ENCODE measurements around the gene UBL5. TPM values are rescaled to one million over a fixed set of nuclear protein-coding genes. Genes with fewer than 3 reads are reported as not detected.

Gene UBL5
- total RNA-seq, 1 donor from 2014 or later, result 133 TPM

DNA sequence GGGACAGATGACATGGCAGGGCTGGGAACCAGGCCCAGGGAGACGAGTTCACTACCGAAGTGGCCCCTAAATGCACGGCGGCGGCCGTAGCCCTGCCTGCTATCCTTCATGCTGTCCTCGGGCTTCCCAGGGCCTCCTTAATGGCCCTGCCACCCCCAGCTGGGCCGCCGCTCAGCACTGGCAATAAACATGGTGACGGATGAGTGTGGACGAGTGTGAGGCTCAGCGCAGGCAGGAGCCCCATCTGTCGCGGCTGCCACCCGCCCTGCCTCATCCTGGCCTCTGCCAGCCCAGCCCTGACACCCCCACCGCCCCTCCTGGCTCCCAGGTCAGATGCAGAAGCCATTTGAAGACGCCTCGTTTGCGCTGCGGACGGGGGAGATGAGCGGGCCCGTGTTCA is 21.0 kb downstream of the UBL5 start:
- peaks cover 37 to 38% (median 38%) of the 10 kb centered on the region in 3 donors for H3K36me3 ChIP-seq (ENCODE audit: control insufficient read depth in 3 of 3, insufficient read depth in 3 of 3, low read length in 3 of 3)
- peaks cover 0 to 4% (median 0%) of the 10 kb centered on the region in 3 donors for H3K9me3 ChIP-seq (ENCODE audit: control insufficient read depth in 3 of 3, low read length in 3 of 3)
- H3K27ac ChIP-seq (ENCODE audit: low read depth, low read length), result no peak overlapping the region
- peaks cover 0 to 7% (median 3%) of the 10 kb centered on the region in 3 donors for H3K4me1 ChIP-seq (ENCODE audit: control insufficient read depth in 3 of 3, insufficient read depth in 3 of 3, low read length in 3 of 3)
- no peaks in the 10 kb centered on the region for H3K27me3 ChIP-seq (ENCODE audit: control insufficient read depth in 3 of 3, insufficient read depth in 3 of 3, low read length in 3 of 3)
- H3K9ac ChIP-seq (ENCODE audit: low read depth in 1 of 3, low read length in 3 of 3), result no peak overlapping the region
- no peak overlapping the region for H3K4me3 ChIP-seq (ENCODE audit: low read length in 3 of 3)

DNA sequence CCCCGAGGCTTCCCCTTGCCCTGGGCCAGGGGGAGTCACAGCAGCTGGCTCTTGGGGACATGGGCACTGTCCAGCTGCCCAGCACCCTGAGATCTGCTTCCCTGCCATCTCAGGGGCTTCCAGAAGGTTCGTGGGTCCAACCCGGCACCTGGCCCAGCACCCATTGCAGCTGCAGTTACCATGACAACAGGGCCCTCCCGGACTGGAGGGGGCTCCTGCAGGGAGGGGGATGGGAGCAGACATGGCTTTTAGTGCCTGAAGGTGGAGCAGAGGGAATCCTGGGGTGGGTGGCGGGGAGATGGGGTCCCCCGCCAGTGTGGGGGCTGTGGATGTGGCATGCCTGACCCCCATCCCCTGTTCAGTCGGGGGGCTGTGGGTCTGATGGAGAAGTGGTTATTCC is 22.1 kb downstream of the UBL5 start:
- Histone ChIP-seq H3K36me3 (ENCODE audit: control insufficient read depth in 3 of 3, insufficient read depth in 3 of 3, low read length in 3 of 3) (peaks cover 27 to 34% (median 29%) of the 10 kb centered on the region in 3 donors), H3K4me3 (ENCODE audit: low read length in 3 of 3) (no peak overlapping the region), H3K27me3 (ENCODE audit: control insufficient read depth in 3 of 3, insufficient read depth in 3 of 3, low read length in 3 of 3) (no peaks in the 10 kb centered on the region), H3K9me3 (ENCODE audit: control insufficient read depth in 3 of 3, low read length in 3 of 3) (no peaks in the 10 kb centered on the region), H3K9ac (ENCODE audit: low read depth in 1 of 3, low read length in 3 of 3) (no peak overlapping the region), H3K27ac (ENCODE audit: low read depth, low read length) (no peak overlapping the region), H3K4me1 (ENCODE audit: control insufficient read depth in 3 of 3, insufficient read depth in 3 of 3, low read length in 3 of 3) (peaks cover 0 to 7% (median 3%) of the 10 kb centered on the region in 3 donors)

DNA sequence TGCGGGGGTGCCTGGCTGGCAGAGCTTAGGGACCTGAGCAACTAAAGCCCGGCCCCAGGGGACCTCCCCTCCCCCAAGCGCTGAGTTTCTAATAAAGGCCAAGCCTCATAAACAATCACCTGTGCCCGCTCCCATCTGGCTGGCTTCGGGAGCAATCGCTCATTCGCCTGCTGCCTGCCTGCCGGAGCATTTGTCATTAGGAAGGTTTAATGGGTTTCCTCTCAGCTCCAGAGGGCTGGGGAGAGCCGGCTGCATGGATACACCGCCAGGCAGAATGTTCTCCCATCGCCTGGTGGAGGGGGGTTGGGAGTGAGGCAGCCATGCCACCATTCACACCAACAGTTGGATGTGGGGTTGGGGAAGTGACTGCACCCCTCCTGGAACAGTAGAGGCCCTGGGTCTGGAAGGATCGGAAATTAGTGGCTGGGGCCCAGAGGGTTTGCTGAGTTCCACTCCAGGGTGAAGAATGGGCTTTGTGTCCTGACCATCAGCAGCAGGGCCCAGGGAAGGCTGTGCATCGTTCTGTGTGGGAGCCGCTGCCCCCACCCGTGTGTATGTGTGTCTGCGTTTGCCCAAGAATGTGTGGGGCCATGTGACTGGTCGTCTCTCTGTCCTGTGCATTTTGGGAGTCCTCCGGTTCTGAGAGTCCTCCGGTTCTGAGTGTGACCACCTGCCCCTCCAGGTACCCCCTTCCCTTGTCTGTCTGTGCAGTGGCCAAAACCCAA is 22.7 kb downstream of the UBL5 start:
- Histone ChIP-seq H3K4me3 (ENCODE audit: low read length in 3 of 3) (no peak overlapping the region), H3K27ac (ENCODE audit: low read depth, low read length) (no peak overlapping the region), H3K9me3 (ENCODE audit: control insufficient read depth in 3 of 3, low read length in 3 of 3) (no peaks in the 10 kb centered on the region), H3K27me3 (ENCODE audit: control insufficient read depth in 3 of 3, insufficient read depth in 3 of 3, low read length in 3 of 3) (no peaks in the 10 kb centered on the region), H3K36me3 (ENCODE audit: control insufficient read depth in 3 of 3, insufficient read depth in 3 of 3, low read length in 3 of 3) (peaks cover 23 to 31% (median 26%) of the 10 kb centered on the region in 3 donors), H3K9ac (ENCODE audit: low read depth in 1 of 3, low read length in 3 of 3) (no peak overlapping the region), H3K4me1 (ENCODE audit: control insufficient read depth in 3 of 3, insufficient read depth in 3 of 3, low read length in 3 of 3) (peaks cover 0 to 7% (median 3%) of the 10 kb centered on the region in 3 donors)

DNA sequence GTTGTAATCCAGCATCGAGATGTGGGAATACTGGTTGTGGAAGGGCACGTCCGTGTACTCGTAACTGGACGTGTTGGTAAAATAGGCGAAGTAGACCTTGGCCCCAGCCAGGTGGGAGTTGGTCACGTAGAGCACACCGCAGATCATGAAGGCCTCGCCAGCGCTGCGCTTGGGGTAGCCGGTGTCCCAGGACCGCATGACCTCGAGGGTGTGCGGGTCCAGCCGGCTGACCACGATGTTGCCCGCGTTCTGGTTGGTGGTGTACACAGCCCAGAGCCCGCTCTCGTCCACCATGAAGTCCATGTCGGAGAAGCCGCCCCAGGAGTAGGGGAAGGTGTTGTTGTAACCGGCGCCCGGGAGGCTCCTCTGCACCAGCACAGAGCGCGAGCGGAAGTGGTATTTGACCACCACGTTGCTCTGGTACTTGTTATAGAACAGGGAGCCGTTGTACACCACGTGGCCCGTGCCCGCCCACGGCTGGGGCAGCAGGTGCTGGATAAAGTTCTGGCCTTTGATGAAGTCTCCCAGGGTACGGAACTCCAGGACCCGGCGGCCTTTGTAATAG is 26.6 kb downstream of the UBL5 start:
- Histone ChIP-seq H3K4me3 (ENCODE audit: low read length in 3 of 3) (no peak overlapping the region), H3K27me3 (ENCODE audit: control insufficient read depth in 3 of 3, insufficient read depth in 3 of 3, low read length in 3 of 3) (no peaks in the 10 kb centered on the region), H3K9ac (ENCODE audit: low read depth in 1 of 3, low read length in 3 of 3) (no peak overlapping the region), H3K9me3 (ENCODE audit: control insufficient read depth in 3 of 3, low read length in 3 of 3) (no peaks in the 10 kb centered on the region), H3K36me3 (ENCODE audit: control insufficient read depth in 3 of 3, insufficient read depth in 3 of 3, low read length in 3 of 3) (peaks cover 0 to 3% (median 0%) of the 10 kb centered on the region in 3 donors), H3K27ac (ENCODE audit: low read depth, low read length) (no peak overlapping the region), H3K4me1 (ENCODE audit: control insufficient read depth in 3 of 3, insufficient read depth in 3 of 3, low read length in 3 of 3) (no peaks in the 10 kb centered on the region)

DNA sequence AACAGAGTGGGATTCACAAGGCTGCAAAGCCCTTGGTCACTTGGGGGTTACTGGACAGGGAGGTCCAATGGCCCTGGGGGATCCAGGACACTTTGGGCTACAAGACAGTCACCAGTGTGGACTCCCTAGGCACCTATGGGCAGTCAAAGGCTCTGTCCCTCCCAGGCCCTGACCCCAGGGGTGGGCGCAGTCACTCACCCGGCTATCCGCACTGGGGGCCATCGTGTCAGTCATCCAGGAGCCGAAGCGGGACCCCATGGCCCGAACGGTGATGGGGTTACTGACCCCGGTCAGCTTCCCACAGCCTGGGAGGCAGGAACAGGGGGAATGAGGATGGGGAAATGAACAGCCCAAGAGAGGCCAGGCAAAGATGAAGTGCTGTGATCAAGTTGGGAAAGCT is 28.9 kb downstream of the UBL5 start:
- Histone ChIP-seq H3K36me3 (ENCODE audit: control insufficient read depth in 3 of 3, insufficient read depth in 3 of 3, low read length in 3 of 3) (peaks cover 0 to 2% (median 0%) of the 10 kb centered on the region in 3 donors), H3K4me1 (ENCODE audit: control insufficient read depth in 3 of 3, insufficient read depth in 3 of 3, low read length in 3 of 3) (no peaks in the 10 kb centered on the region), H3K27ac (ENCODE audit: low read depth, low read length) (no peak overlapping the region), H3K4me3 (ENCODE audit: low read length in 3 of 3) (no peak overlapping the region), H3K9me3 (ENCODE audit: control insufficient read depth in 3 of 3, low read length in 3 of 3) (no peaks in the 10 kb centered on the region), H3K27me3 (ENCODE audit: control insufficient read depth in 3 of 3, insufficient read depth in 3 of 3, low read length in 3 of 3) (no peaks in the 10 kb centered on the region), H3K9ac (ENCODE audit: low read depth in 1 of 3, low read length in 3 of 3) (no peak overlapping the region)

DNA sequence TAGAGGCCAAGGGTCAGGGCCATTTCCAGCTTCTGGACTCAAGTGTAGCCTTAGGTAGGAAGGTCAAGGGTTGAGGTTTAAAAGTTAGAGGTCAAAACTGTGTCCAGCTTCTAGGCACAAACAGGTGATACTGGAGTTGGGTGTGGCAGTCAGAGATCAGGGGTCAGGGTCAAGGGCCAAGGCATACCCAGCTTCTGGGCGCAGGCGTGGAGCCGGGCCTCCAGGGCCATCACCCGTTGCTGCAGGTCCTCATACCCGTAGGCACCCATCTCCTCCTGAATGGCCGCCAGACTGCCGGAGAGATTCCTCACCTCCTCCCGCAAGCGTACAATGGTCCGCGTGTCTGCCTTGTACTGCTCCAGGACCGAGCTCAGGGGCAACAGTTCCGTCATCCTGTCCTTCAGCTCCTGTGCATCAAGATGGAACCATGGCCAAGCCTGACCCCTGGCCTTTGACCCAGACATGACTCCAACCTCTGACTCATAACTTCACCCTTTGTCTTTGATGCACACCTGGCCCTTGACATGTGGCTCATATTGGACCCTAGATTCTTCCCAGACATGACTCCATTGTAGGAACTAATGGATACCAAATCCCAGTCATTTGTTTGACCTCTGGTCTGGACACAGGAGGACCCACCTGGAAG is 29.5 kb downstream of the UBL5 start:
- Histone ChIP-seq H3K4me1 (ENCODE audit: control insufficient read depth in 3 of 3, insufficient read depth in 3 of 3, low read length in 3 of 3) (no peaks in the 10 kb centered on the region), H3K9ac (ENCODE audit: low read depth in 1 of 3, low read length in 3 of 3) (no peak overlapping the region), H3K9me3 (ENCODE audit: control insufficient read depth in 3 of 3, low read length in 3 of 3) (no peaks in the 10 kb centered on the region), H3K36me3 (ENCODE audit: control insufficient read depth in 3 of 3, insufficient read depth in 3 of 3, low read length in 3 of 3) (peaks cover 0 to 2% (median 0%) of the 10 kb centered on the region in 3 donors), H3K27me3 (ENCODE audit: control insufficient read depth in 3 of 3, insufficient read depth in 3 of 3, low read length in 3 of 3) (no peaks in the 10 kb centered on the region), H3K27ac (ENCODE audit: low read depth, low read length) (no peak overlapping the region), H3K4me3 (ENCODE audit: low read length in 3 of 3) (no peak overlapping the region)

DNA sequence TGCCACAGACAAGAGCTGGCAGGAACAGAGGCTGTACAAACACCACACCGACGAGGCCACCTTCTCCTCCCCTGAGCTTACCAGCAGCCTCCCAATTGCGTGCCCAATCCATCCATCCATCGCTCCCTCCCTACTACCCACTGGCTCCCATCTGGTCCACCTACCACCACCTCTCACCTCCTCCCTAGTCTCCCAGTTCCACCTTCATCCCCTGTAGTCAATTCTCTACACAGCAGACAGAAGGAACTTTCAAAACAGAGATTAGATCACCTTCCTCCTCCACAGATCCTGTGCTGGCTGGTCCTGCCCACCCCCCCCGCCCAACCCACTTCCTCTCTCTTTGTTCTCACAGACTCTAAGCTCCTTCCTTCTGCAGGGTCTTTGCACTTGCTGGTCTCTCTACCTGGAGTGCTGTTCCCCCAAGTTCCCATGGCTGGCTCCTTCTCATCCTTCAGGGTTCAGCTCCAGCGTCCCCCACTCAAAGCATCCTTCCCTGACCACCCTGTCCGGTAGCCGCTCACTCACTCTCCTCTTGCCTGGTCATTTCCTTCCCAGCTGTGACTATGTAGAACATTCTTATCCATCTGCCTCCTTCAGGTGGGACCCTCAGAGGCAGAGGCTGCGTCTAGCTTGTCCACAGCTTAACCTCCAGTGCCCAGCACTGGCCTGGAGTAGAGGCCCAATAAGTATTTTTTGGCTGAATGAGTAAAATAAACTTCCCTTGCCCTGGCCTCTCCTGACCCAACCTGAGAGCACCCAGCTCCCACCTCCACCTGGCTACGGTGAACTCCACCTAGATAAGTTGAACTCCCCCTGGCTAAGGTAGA is 30.4 kb downstream of the UBL5 start:
- Histone ChIP-seq H3K4me1 (ENCODE audit: control insufficient read depth in 3 of 3, insufficient read depth in 3 of 3, low read length in 3 of 3) (no peaks in the 10 kb centered on the region), H3K27ac (ENCODE audit: low read depth, low read length) (no peak overlapping the region), H3K9me3 (ENCODE audit: control insufficient read depth in 3 of 3, low read length in 3 of 3) (no peaks in the 10 kb centered on the region), H3K4me3 (ENCODE audit: low read length in 3 of 3) (no peak overlapping the region), H3K27me3 (ENCODE audit: control insufficient read depth in 3 of 3, insufficient read depth in 3 of 3, low read length in 3 of 3) (no peaks in the 10 kb centered on the region), H3K36me3 (ENCODE audit: control insufficient read depth in 3 of 3, insufficient read depth in 3 of 3, low read length in 3 of 3) (peaks cover 0 to 2% (median 0%) of the 10 kb centered on the region in 3 donors), H3K9ac (ENCODE audit: low read depth in 1 of 3, low read length in 3 of 3) (no peak overlapping the region)

DNA sequence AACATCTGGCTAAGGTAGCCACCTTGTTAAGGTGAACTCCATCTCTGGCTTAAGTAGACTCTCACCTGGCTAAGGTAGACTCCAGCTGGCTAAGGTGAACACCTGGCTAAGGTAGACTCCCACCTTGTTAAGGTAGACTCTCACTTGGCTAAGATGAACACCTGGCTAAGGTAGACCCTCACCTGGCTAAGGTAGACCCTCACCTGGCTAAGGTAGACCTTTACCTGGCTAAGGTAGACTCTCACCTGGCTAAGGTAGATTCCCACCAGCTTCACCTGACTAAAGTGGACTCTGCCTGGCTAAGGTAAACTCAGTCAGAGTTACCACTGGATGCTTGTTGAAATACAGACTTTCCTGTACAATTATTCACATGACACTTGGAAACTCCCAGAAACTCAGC is 31.0 kb downstream of the UBL5 start:
- no peaks in the 10 kb centered on the region for H3K4me1 ChIP-seq (ENCODE audit: control insufficient read depth in 3 of 3, insufficient read depth in 3 of 3, low read length in 3 of 3)
- peaks cover 0 to 2% (median 0%) of the 10 kb centered on the region in 3 donors for H3K36me3 ChIP-seq (ENCODE audit: control insufficient read depth in 3 of 3, insufficient read depth in 3 of 3, low read length in 3 of 3)
- H3K27me3 ChIP-seq (ENCODE audit: control insufficient read depth in 3 of 3, insufficient read depth in 3 of 3, low read length in 3 of 3), result no peaks in the 10 kb centered on the region
- no peak overlapping the region for H3K9ac ChIP-seq (ENCODE audit: low read depth in 1 of 3, low read length in 3 of 3)
- H3K4me3 ChIP-seq (ENCODE audit: low read length in 3 of 3), result no peak overlapping the region
- no peak overlapping the region for H3K27ac ChIP-seq (ENCODE audit: low read depth, low read length)
- H3K9me3 ChIP-seq (ENCODE audit: control insufficient read depth in 3 of 3, low read length in 3 of 3), result no peaks in the 10 kb centered on the region

DNA sequence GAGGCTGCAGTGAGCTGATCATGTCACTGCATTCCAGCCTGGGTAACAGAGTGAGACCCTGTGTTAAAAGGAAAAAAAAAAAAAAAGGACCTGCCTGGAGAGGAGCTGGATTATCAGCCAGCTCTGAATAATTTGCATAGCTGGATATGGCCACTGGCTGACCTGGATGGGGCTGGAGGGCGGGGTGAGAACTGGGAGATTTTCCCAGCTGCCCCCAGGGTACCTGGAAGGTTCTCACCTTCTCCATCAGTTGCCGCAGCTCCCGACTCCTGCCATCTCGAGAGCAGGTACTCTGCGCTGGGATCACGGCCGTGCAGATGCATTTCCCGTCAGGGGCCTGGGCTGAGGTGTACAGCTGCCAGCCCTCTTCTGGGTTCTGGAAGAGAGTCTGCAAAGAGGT is 32.7 kb downstream of the UBL5 start:
- H3K4me1 ChIP-seq (ENCODE audit: control insufficient read depth in 3 of 3, insufficient read depth in 3 of 3, low read length in 3 of 3), result no peaks in the 10 kb centered on the region
- H3K9ac ChIP-seq (ENCODE audit: low read depth in 1 of 3, low read length in 3 of 3), result no peak overlapping the region
- H3K27me3 ChIP-seq (ENCODE audit: control insufficient read depth in 3 of 3, insufficient read depth in 3 of 3, low read length in 3 of 3), result no peaks in the 10 kb centered on the region
- no peak overlapping the region for H3K27ac ChIP-seq (ENCODE audit: low read depth, low read length)
- no peaks in the 10 kb centered on the region for H3K36me3 ChIP-seq (ENCODE audit: control insufficient read depth in 3 of 3, insufficient read depth in 3 of 3, low read length in 3 of 3)
- H3K9me3 ChIP-seq (ENCODE audit: control insufficient read depth in 3 of 3, low read length in 3 of 3), result no peaks in the 10 kb centered on the region
- no peak overlapping the region for H3K4me3 ChIP-seq (ENCODE audit: low read length in 3 of 3)

All from skeletal muscle tissue (tissue), 4 donors.